ENCODE results near the gene LRRC10B. TPM values are rescaled to one million over a fixed set of nuclear protein-coding genes. Genes with fewer than 3 reads are reported as not detected.
A peak's percentile ranks its signal among the peaks of the same experiment; 100 is the strongest.
"Not testable (repeated sequence)": the region's sequence is repeated elsewhere in the genome, so short reads cannot be mapped to it uniquely, and the experiment has no call there.

LRRC10B gene
- not detected for polyA plus RNA-seq (2013)

GRCh38 chr11:61507962-61508861 is at the start of gene LRRC10B:
TSS of gene LRRC10B (plus strand) at chr11:61508749. CDS start at chr11:61508999, 250 bp downstream.
- no peak within 1 kb of the TSS for H3K27ac ChIP-seq (ENCODE audit: insufficient read depth in 1 of 2, low read depth in 1 of 2, low read length in 2 of 2, poor library complexity in 1 of 2, severe bottlenecking in 2 of 2)
- H3K27me3 ChIP-seq (replicated peaks in 2 of 5; ENCODE audit: control insufficient read depth in 4 of 5, insufficient read depth in 5 of 5, low read length in 4 of 5), result peaks cover 2 to 66% (median 33%) of the 10 kb centered on the region in 5 experiments
- POLR2A ChIA-PET, result interaction anchor here (0.6 kb wide), 1 partner anchor 27 kb away, joined by 3 read pairs; a partner anchor contains a TSS
- CTCF ChIA-PET, result interaction anchor here (0.6 to 24.0 kb wide), 10 partner anchors 10 to 77 kb away, joined by 3 to 453 read pairs (median 3); a partner anchor contains a TSS
- peak within 1 kb of the TSS in 6 of 7 experiments; percentile 13 to 63 (median 44) for H3K4me3 ChIP-seq (ENCODE audit: control insufficient read depth in 1 of 7, extremely low read depth in 1 of 7, insufficient read depth in 4 of 7, low read depth in 2 of 7, low read length in 6 of 7)
- H3K4me1 ChIP-seq (ENCODE audit: control extremely low read depth in 1 of 4, control insufficient read depth in 4 of 4, insufficient read depth in 4 of 4, low read length in 3 of 4), result peaks cover 0 to 22% (median 19%) of the 10 kb centered on the region in 4 experiments
- H3K9me3 ChIP-seq (ENCODE audit: control extremely low read depth in 1 of 5, control insufficient read depth in 4 of 5, insufficient read depth in 2 of 5, low read depth in 1 of 5, low read length in 4 of 5), result no peaks in the 10 kb centered on the region
- WGBS (ENCODE audit: insufficient coverage), result under 1% methylated on average over 61 of the region's 74 CpGs
- H3K36me3 ChIP-seq (ENCODE audit: control insufficient read depth in 4 of 4, insufficient read depth in 4 of 4, low read length in 3 of 4), result no peaks in the 10 kb centered on the region
- DNase-seq, result peak; percentile 39 to 82 (median 81)

DNA sequence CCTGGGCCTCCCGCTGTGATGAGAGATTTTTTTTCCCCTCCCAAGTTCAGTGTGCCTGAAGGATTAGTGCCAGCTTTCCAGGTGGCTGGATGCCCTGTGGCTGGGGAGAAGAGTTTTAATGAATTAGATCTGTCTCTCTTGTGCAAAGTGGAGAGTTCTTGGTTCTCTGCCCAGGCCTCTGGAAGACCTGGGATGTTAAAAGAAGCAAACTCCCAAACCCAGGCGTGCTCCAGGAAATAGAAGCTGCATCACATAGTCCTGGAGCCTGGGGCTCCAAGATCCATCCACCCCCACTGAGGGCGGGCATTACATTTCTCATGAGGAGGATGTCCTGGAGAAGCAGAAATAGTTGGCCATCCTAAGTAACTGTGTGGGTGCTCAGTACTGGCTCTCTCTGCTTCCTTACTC is 48.1 kb upstream of the LRRC10B start:
- H3K27ac ChIP-seq (ENCODE audit: insufficient read depth in 1 of 2, low read depth in 1 of 2, low read length in 2 of 2, poor library complexity in 1 of 2, severe bottlenecking in 2 of 2), result no peak overlapping the region
- POLR2A ChIA-PET, result no interaction called here
- CTCF ChIA-PET, result interaction anchor here (1.7 kb wide), 1 partner anchor 56 kb away, joined by 4 read pairs; no protein-coding TSS in a partner anchor
- no peak overlapping the region for H3K4me3 ChIP-seq (ENCODE audit: control insufficient read depth in 1 of 7, extremely low read depth in 1 of 7, insufficient read depth in 4 of 7, low read depth in 2 of 7, low read length in 6 of 7)
- DNase-seq, result no peak
- no peaks in the 10 kb centered on the region for H3K9me3 ChIP-seq (ENCODE audit: control extremely low read depth in 1 of 5, control insufficient read depth in 4 of 5, insufficient read depth in 2 of 5, low read depth in 1 of 5, low read length in 4 of 5)
- WGBS (ENCODE audit: insufficient coverage), result no CpG with 5 or more reads among the region's 3 CpGs
- H3K4me1 ChIP-seq (ENCODE audit: control extremely low read depth in 1 of 4, control insufficient read depth in 4 of 4, insufficient read depth in 4 of 4, low read length in 3 of 4), result no peaks in the 10 kb centered on the region
- H3K36me3 ChIP-seq (ENCODE audit: control insufficient read depth in 4 of 4, insufficient read depth in 4 of 4, low read length in 3 of 4), result peaks cover 0 to 10% (median 7%) of the 10 kb centered on the region in 4 experiments
- no peaks in the 10 kb centered on the region for H3K27me3 ChIP-seq (replicated peaks in 2 of 5; ENCODE audit: control insufficient read depth in 4 of 5, insufficient read depth in 5 of 5, low read length in 4 of 5)

DNA sequence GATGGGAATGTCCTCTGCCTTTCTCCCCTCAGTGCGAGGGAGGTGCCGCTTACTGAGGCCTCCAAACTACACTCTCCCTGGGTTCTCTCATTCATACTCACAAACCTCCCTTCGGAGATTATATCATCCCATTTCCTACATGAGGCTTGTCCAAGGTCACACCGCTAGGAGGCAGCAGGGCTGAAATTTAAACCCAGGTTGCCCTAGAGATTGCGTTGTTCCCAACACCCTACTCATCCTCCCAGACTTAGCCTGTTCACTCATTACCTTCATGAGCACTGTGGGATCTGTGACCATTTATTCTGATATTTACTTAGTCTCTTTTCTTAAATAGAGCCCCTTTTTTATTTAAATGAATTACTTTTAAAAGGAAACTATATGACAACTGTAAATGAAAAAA is 47.6 kb upstream of the LRRC10B start:
- WGBS (ENCODE audit: insufficient coverage), result 100% methylated on average over 4 of the region's 5 CpGs
- H3K36me3 ChIP-seq (ENCODE audit: control insufficient read depth in 4 of 4, insufficient read depth in 4 of 4, low read length in 3 of 4), result peaks cover 0 to 8% (median 4%) of the 10 kb centered on the region in 4 experiments
- no peak overlapping the region for H3K4me3 ChIP-seq (ENCODE audit: control insufficient read depth in 1 of 7, extremely low read depth in 1 of 7, insufficient read depth in 4 of 7, low read depth in 2 of 7, low read length in 6 of 7)
- DNase-seq, result no peak
- no peaks in the 10 kb centered on the region for H3K27me3 ChIP-seq (replicated peaks in 2 of 5; ENCODE audit: control insufficient read depth in 4 of 5, insufficient read depth in 5 of 5, low read length in 4 of 5)
- CTCF ChIA-PET, result interaction anchor here (1.2 to 1.7 kb wide), 2 partner anchors 56 to 60 kb away, joined by 4 read pairs; no protein-coding TSS in a partner anchor
- H3K27ac ChIP-seq (ENCODE audit: insufficient read depth in 1 of 2, low read depth in 1 of 2, low read length in 2 of 2, poor library complexity in 1 of 2, severe bottlenecking in 2 of 2), result no peak overlapping the region
- no peaks in the 10 kb centered on the region for H3K9me3 ChIP-seq (ENCODE audit: control extremely low read depth in 1 of 5, control insufficient read depth in 4 of 5, insufficient read depth in 2 of 5, low read depth in 1 of 5, low read length in 4 of 5)
- POLR2A ChIA-PET, result no interaction called here
- H3K4me1 ChIP-seq (ENCODE audit: control extremely low read depth in 1 of 4, control insufficient read depth in 4 of 4, insufficient read depth in 4 of 4, low read length in 3 of 4), result no peaks in the 10 kb centered on the region

DNA sequence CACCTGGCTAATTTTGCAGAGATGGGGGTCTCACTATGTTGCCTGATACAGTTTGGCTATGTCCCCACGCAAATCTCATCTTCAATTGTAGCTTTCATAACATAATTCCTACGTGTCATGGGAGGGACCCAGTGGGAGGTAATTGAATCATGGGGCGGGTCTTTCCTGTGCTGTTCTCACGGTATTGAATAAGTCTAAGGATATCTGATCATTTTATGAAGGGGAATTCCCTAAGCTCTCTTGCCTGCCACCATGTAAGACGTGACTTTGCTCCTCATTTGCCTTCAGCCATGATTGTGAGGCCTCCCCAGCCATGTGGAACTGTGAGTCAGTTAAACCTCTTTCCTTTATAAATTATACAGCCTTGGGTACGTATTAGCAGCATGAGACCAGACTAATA is 40.9 kb upstream of the LRRC10B start:
- POLR2A ChIA-PET; H3K36me3 ChIP-seq (ENCODE audit: control insufficient read depth in 4 of 4, insufficient read depth in 4 of 4, low read length in 3 of 4); H3K4me1 ChIP-seq (ENCODE audit: control extremely low read depth in 1 of 4, control insufficient read depth in 4 of 4, insufficient read depth in 4 of 4, low read length in 3 of 4); H3K27ac ChIP-seq (ENCODE audit: insufficient read depth in 1 of 2, low read depth in 1 of 2, low read length in 2 of 2, poor library complexity in 1 of 2, severe bottlenecking in 2 of 2); H3K9me3 ChIP-seq (ENCODE audit: control extremely low read depth in 1 of 5, control insufficient read depth in 4 of 5, insufficient read depth in 2 of 5, low read depth in 1 of 5, low read length in 4 of 5); DNase-seq; H3K27me3 ChIP-seq (replicated peaks in 2 of 5; ENCODE audit: control insufficient read depth in 4 of 5, insufficient read depth in 5 of 5, low read length in 4 of 5); H3K4me3 ChIP-seq (ENCODE audit: control insufficient read depth in 1 of 7, extremely low read depth in 1 of 7, insufficient read depth in 4 of 7, low read depth in 2 of 7, low read length in 6 of 7): not testable (repeated sequence)
- CTCF ChIA-PET, result interaction anchor here (2.2 to 29.0 kb wide), 2 partner anchors 15 to 49 kb away, joined by 6 to 453 read pairs; partner anchors contain the start of gene LRRC10B
- 90% methylated on average over 6 of the region's 6 CpGs for WGBS (ENCODE audit: insufficient coverage)

- Histone ChIP-seq H3K9me3 (ENCODE audit: control extremely low read depth in 1 of 5, control insufficient read depth in 4 of 5, insufficient read depth in 2 of 5, low read depth in 1 of 5, low read length in 4 of 5) (no peaks in the 10 kb centered on the region), H3K4me3 (ENCODE audit: control insufficient read depth in 1 of 7, extremely low read depth in 1 of 7, insufficient read depth in 4 of 7, low read depth in 2 of 7, low read length in 6 of 7) (no peak overlapping the region), H3K27ac (ENCODE audit: insufficient read depth in 1 of 2, low read depth in 1 of 2, low read length in 2 of 2, poor library complexity in 1 of 2, severe bottlenecking in 2 of 2) (no peak overlapping the region), H3K36me3 (ENCODE audit: control insufficient read depth in 4 of 4, insufficient read depth in 4 of 4, low read length in 3 of 4) (peaks cover 0 to 10% (median 6%) of the 10 kb centered on the region in 4 experiments), H3K4me1 (ENCODE audit: control extremely low read depth in 1 of 4, control insufficient read depth in 4 of 4, insufficient read depth in 4 of 4, low read length in 3 of 4) (no peaks in the 10 kb centered on the region), H3K27me3 (replicated peaks in 2 of 5; ENCODE audit: control insufficient read depth in 4 of 5, insufficient read depth in 5 of 5, low read length in 4 of 5) (no peaks in the 10 kb centered on the region)
- WGBS (ENCODE audit: insufficient coverage), result 98% methylated on average over 5 of the region's 7 CpGs
- CTCF ChIA-PET, result interaction anchor here (1.5 to 29.0 kb wide), 3 partner anchors 11 to 49 kb away, joined by 4 to 453 read pairs (median 6); partner anchors contain the start of gene LRRC10B
- POLR2A ChIA-PET, result no interaction called here
- no peak for DNase-seq
Measured at GRCh38 chr11:61468002-61468401, 40.5 kb upstream of the LRRC10B start.

GRCh38 chr11:61472282-61472681 is 36.3 kb upstream of the LRRC10B start:
- WGBS (ENCODE audit: insufficient coverage), result 96% methylated on average over 5 of the region's 5 CpGs
- ChIA-PET CTCF (interaction anchor here (1.8 to 29.0 kb wide), 2 partner anchors 9 to 45 kb away, joined by 9 to 453 read pairs; partner anchors contain the start of gene LRRC10B), POLR2A (no interaction called here)
- Histone ChIP-seq H3K9me3 (ENCODE audit: control extremely low read depth in 1 of 5, control insufficient read depth in 4 of 5, insufficient read depth in 2 of 5, low read depth in 1 of 5, low read length in 4 of 5) (no peaks in the 10 kb centered on the region), H3K4me3 (ENCODE audit: control insufficient read depth in 1 of 7, extremely low read depth in 1 of 7, insufficient read depth in 4 of 7, low read depth in 2 of 7, low read length in 6 of 7) (no peak overlapping the region), H3K4me1 (ENCODE audit: control extremely low read depth in 1 of 4, control insufficient read depth in 4 of 4, insufficient read depth in 4 of 4, low read length in 3 of 4) (no peaks in the 10 kb centered on the region), H3K27ac (ENCODE audit: insufficient read depth in 1 of 2, low read depth in 1 of 2, low read length in 2 of 2, poor library complexity in 1 of 2, severe bottlenecking in 2 of 2) (no peak overlapping the region), H3K27me3 (replicated peaks in 2 of 5; ENCODE audit: control insufficient read depth in 4 of 5, insufficient read depth in 5 of 5, low read length in 4 of 5) (no peaks in the 10 kb centered on the region), H3K36me3 (ENCODE audit: control insufficient read depth in 4 of 4, insufficient read depth in 4 of 4, low read length in 3 of 4) (peaks cover 0 to 13% (median 12%) of the 10 kb centered on the region in 4 experiments)
- no peak for DNase-seq

DNA sequence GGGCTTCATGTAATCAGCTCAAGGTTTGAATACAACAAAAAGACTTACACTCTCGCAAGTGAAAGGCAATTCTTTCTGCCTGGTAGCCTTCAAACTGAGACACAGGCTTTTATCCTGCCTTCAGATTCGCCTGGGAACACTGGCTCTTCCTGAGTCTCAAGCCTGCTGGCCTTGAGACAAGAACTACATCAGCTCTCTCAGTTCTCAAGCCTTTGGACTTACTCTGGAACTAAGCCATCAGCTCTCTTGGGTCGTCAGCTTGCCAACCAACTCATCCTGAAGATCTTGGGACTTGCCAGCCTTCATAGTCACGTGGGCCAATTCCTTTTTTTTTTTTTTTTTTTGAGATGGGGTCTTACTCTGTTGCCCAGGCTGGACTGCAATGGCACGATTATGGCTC is 35.7 kb upstream of the LRRC10B start:
- Histone ChIP-seq H3K9me3 (ENCODE audit: control extremely low read depth in 1 of 5, control insufficient read depth in 4 of 5, insufficient read depth in 2 of 5, low read depth in 1 of 5, low read length in 4 of 5) (no peaks in the 10 kb centered on the region), H3K27me3 (replicated peaks in 2 of 5; ENCODE audit: control insufficient read depth in 4 of 5, insufficient read depth in 5 of 5, low read length in 4 of 5) (no peaks in the 10 kb centered on the region), H3K4me1 (ENCODE audit: control extremely low read depth in 1 of 4, control insufficient read depth in 4 of 4, insufficient read depth in 4 of 4, low read length in 3 of 4) (peaks cover 0 to 2% (median 0%) of the 10 kb centered on the region in 4 experiments), H3K36me3 (ENCODE audit: control insufficient read depth in 4 of 4, insufficient read depth in 4 of 4, low read length in 3 of 4) (peaks cover 0 to 13% (median 11%) of the 10 kb centered on the region in 4 experiments), H3K27ac (ENCODE audit: insufficient read depth in 1 of 2, low read depth in 1 of 2, low read length in 2 of 2, poor library complexity in 1 of 2, severe bottlenecking in 2 of 2) (no peak overlapping the region), H3K4me3 (ENCODE audit: control insufficient read depth in 1 of 7, extremely low read depth in 1 of 7, insufficient read depth in 4 of 7, low read depth in 2 of 7, low read length in 6 of 7) (no peak overlapping the region)
- CTCF ChIA-PET, result interaction anchor here (1.0 to 29.0 kb wide), 3 partner anchors 9 to 57 kb away, joined by 3 to 453 read pairs (median 9); partner anchors contain the start of gene LRRC10B
- no peak for DNase-seq
- 99% methylated on average over 5 of the region's 5 CpGs for WGBS (ENCODE audit: insufficient coverage)
- POLR2A ChIA-PET, result no interaction called here
